Vagina (tissue), 2 donors: ENCODE measurements around the gene KIF16B. TPM values are rescaled to one million over a fixed set of nuclear protein-coding genes. Genes with fewer than 3 reads are reported as not detected.
"Not testable (repeated sequence)": the region's sequence is repeated elsewhere in the genome, so short reads cannot be mapped to it uniquely, and the experiment has no call there.

Source experiments
- DNase-seq, 2 donors: peaks; one replicate each; pipeline ENCODE4 v3.0.0-alpha.2; 2017; ENCODE audit errors: extremely low spot score in 2 of 2
- H3K27ac ChIP-seq: fragments of 200-600 bp; sonication (generic); one replicate; pipeline ENCODE4 v1.5.1; 2019
- H3K27me3 ChIP-seq: fragments of 200-600 bp; sonication (generic); one replicate; pipeline ENCODE4 v1.5.1; 2019
- H3K36me3 ChIP-seq, 2 donors: fragments of 200-600 bp; sonication (generic); one replicate each; pipeline ENCODE4 v1.5.1; 2017 to 2019
- H3K4me1 ChIP-seq: fragments of 200-600 bp; sonication (generic); one replicate; pipeline ENCODE4 v1.5.1; 2019
- H3K4me3 ChIP-seq, 2 donors: fragments of 200-600 bp; sonication (generic); 1 replicate in 1 of 2; 2 replicates in 1 of 2; pipeline ENCODE4 v1.5.1; 2016 to 2019
- H3K9me3 ChIP-seq: fragments of 200-600 bp; sonication (generic); one replicate; pipeline ENCODE4 v1.5.1; 2019
- POLR2A ChIP-seq, 2 donors: fragments of 450-650 bp; IDR thresholded peaks; one replicate each; pipeline ENCODE4 v1.6.1; 2017; ENCODE audit warnings: antibody characterized with exemption in 2 of 2, mild to moderate bottlenecking in 2 of 2, moderate library complexity in 2 of 2
- POLR2AphosphoS5 ChIP-seq, 2 donors: sonication (generic); formaldehyde crosslinking; IDR thresholded peaks; one replicate each; pipeline ENCODE4 v1.9.0; 2017; ENCODE audit warnings: antibody characterized with exemption in 2 of 2, mild to moderate bottlenecking in 2 of 2, low read depth in 1 of 2; ENCODE audit not compliant: insufficient read depth in 1 of 2
- intact Hi-C: fragments of 100-400 bp; cut with DNase I; formaldehyde crosslinking; loops from one replicate; pipeline ENCODE4 v1.15.1; 2023
- total RNA-seq: library from RNA; depleted of rRNA; stranded (reverse); fragments of >200 nt; gene quantifications from one replicate; pipeline ENCODE4 v1.2.3, GENCODE V29; 2016
- TF ChIP-seq, protein P1 (sequence below), 3 experiments: fragments of 450-650 bp in 2 of 3; fragments of 200-600 bp in 1 of 3; sonication (generic) in 1 of 3; IDR thresholded peaks; one replicate each; pipeline ENCODE4 v1.5.1; 2017 to 2019; ENCODE audit warnings: antibody characterized with exemption in 3 of 3, mild to moderate bottlenecking in 2 of 3, moderate library complexity in 2 of 3

The KIF16B gene
- total RNA-seq, 1 donor from 2014 or later, result 27.7 TPM

DNA sequence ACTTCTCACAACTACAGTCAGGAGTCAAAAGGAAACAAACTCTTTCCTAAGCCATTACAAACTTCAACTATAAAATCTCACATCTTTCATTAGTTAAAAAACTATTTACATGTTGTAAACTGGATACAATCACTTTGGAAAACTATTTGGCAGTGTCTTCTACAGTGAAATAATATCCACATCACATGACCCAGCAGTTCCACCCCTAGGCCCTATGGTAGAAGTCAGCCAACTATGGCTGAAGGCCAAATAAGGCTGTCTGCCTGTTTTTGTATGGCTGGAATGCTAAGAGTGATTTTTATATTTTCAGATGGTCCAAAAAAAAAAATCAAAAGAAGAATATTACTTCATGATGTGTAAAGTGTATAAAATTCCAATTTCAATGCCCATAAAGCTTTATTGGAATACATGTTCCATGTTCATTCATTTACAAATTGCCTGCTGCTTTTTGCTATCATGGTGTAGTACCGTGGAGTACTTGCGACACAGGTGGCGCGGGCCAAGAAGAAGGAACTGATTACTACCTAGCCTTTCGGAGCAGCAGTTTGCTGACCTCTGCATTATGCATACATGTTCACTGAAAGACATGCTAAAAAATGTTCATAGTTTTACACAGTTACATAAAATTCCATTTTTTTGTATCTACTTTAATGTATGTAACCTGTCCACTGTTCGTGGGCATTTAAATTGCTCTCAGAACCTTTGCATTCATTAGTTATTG, 129.0 kb downstream of the KIF16B start:
- no peak overlapping the region for H3K4me3 ChIP-seq
- TF ChIP-seq, protein P1, sequence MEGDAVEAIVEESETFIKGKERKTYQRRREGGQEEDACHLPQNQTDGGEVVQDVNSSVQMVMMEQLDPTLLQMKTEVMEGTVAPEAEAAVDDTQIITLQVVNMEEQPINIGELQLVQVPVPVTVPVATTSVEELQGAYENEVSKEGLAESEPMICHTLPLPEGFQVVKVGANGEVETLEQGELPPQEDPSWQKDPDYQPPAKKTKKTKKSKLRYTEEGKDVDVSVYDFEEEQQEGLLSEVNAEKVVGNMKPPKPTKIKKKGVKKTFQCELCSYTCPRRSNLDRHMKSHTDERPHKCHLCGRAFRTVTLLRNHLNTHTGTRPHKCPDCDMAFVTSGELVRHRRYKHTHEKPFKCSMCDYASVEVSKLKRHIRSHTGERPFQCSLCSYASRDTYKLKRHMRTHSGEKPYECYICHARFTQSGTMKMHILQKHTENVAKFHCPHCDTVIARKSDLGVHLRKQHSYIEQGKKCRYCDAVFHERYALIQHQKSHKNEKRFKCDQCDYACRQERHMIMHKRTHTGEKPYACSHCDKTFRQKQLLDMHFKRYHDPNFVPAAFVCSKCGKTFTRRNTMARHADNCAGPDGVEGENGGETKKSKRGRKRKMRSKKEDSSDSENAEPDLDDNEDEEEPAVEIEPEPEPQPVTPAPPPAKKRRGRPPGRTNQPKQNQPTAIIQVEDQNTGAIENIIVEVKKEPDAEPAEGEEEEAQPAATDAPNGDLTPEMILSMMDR (IDR thresholded peaks at IDR 0.05), result no peak
- no peak for TF ChIP-seq POLR2AphosphoS5 (IDR thresholded peaks at IDR 0.05; ENCODE audit: insufficient read depth in 1 of 2, low read depth in 1 of 2)
- no peaks in the 10 kb centered on the region for H3K9me3 ChIP-seq
- H3K4me1 ChIP-seq, result peaks cover 28% of the 10 kb centered on the region
- DNase-seq, result no peak
- intact Hi-C loops, result no loop called here
- H3K27ac ChIP-seq, result no peak overlapping the region
- H3K27me3 ChIP-seq, result no peaks in the 10 kb centered on the region
- H3K36me3 ChIP-seq, result no peaks in the 10 kb centered on the region

- H3K4me3 ChIP-seq, result no peak overlapping the region
- TF ChIP-seq POLR2A (IDR thresholded peaks at IDR 0.05) (no peak), POLR2AphosphoS5 (IDR thresholded peaks at IDR 0.05; ENCODE audit: insufficient read depth in 1 of 2, low read depth in 1 of 2) (no peak)
- TF ChIP-seq, protein P1 (IDR thresholded peaks at IDR 0.05), result no peak
- intact Hi-C loops, result no loop called here
- no peaks in the 10 kb centered on the region for H3K9me3 ChIP-seq
- H3K4me1 ChIP-seq, result peaks cover 28% of the 10 kb centered on the region
- no peak overlapping the region for H3K27ac ChIP-seq
- no peaks in the 10 kb centered on the region for H3K36me3 ChIP-seq
- H3K27me3 ChIP-seq, result no peaks in the 10 kb centered on the region
- no peak for DNase-seq
These were observed 131.6 kb downstream of the KIF16B start for GRCh38 chr20:16441546-16442164.

DNA sequence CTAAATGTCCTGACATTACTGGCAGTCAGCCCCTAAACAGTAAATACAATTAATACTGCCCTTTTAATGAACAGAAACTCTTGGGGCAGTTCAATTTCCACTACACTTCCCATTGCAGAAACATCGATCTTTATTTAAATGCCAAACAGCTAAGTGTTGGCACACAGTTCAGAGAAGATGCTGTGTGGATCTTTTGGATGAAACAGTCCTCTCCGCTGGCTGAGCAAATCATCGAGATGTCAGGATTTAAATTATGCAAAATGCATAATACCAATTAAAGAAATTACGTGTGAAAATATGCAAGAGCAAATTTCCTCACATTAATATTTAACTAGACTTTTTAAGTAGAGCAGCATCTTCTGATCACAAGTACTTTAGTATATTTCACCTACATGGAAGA, 132.6 kb downstream of the KIF16B start:
- no peaks in the 10 kb centered on the region for H3K9me3 ChIP-seq
- intact Hi-C loops, result no loop called here
- peaks cover 22% of the 10 kb centered on the region for H3K4me1 ChIP-seq
- no peak for DNase-seq
- no peak overlapping the region for H3K4me3 ChIP-seq
- H3K27me3 ChIP-seq, result no peaks in the 10 kb centered on the region
- no peak overlapping the region for H3K27ac ChIP-seq
- H3K36me3 ChIP-seq, result no peaks in the 10 kb centered on the region
- no peak for TF ChIP-seq POLR2AphosphoS5 (IDR thresholded peaks at IDR 0.05; ENCODE audit: insufficient read depth in 1 of 2, low read depth in 1 of 2)
- TF ChIP-seq, protein P1 (IDR thresholded peaks at IDR 0.05), result no peak
- TF ChIP-seq POLR2A (IDR thresholded peaks at IDR 0.05), result no peak

GRCh38 chr20:16439540-16439939, 133.7 kb downstream of the KIF16B start:
- H3K27me3 ChIP-seq, H3K4me3 ChIP-seq, H3K27ac ChIP-seq, intact Hi-C loops, DNase-seq, H3K36me3 ChIP-seq, H3K9me3 ChIP-seq: not testable (repeated sequence)
- H3K4me1 ChIP-seq, result peaks cover 11% of the 10 kb centered on the region

GRCh38 chr20:16438100-16438499, 135.1 kb downstream of the KIF16B start:
- Histone ChIP-seq H3K4me3 (no peak overlapping the region), H3K36me3 (no peaks in the 10 kb centered on the region), H3K4me1 (no peaks in the 10 kb centered on the region), H3K27ac (no peak overlapping the region), H3K27me3 (no peaks in the 10 kb centered on the region), H3K9me3 (no peaks in the 10 kb centered on the region)
- no peak for TF ChIP-seq POLR2A (IDR thresholded peaks at IDR 0.05)
- TF ChIP-seq, protein P1 (IDR thresholded peaks at IDR 0.05), result no peak
- TF ChIP-seq POLR2AphosphoS5 (IDR thresholded peaks at IDR 0.05; ENCODE audit: insufficient read depth in 1 of 2, low read depth in 1 of 2), result no peak
- DNase-seq, result no peak
- intact Hi-C loops, result no loop called here
